GM19328 (cell line): ENCODE measurements around the gene CDH22.

Source experiments
- ATAC-seq: cut with Tn5 transposase; IDR thresholded peaks from one replicate; pipeline ENCODE4 v1.9.1; 2021; ENCODE audit warnings: mild to moderate bottlenecking, moderate library complexity; ENCODE audit not compliant: unreplicated experiment

The CDH22 gene

DNA sequence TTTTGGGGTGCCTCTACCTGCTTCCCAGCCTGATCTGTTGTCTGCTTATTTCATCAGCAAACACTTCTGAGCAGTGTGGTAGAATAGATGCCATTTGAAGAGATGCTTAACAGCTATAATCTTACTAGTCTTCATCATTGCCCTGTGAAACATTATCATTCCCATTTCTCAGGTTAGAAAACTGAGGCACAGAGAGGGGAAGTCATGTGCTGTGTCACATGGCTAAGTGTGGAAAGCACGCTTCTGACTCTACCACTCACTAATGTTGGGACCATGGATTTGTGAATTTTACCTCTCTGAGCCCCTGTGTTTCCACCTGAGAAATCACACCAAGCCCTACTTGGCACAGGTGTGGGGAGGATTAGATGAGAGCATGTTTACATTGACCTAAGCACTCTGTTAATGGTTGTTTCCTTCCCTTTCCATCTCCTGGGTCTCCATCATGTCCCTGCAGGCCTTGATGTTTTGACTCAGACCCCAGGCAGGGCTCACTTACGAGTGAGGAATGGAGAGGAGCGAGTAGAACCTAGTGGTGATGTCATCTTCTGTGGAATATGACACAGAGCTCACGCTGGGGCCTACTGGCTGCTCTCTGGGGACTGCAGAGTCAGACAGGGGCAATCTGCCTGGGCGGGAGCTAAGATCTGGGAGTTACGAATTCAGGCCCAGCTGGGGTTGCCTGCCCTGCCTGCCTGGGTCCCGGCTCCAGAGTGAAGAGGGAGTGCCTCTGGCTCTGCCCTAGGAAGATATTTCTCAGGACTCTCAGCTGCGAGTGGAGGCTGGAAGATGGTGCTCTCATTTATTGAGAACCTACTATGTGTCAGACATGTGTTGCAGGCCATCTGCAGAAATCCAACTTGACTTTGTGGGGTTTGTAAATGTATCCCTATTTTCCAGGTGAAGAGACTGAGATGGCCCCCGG, 64.3 kb downstream of the CDH22 start:
- no peak for ATAC-seq

GRCh38 chr20:46242390-46242789, 65.9 kb downstream of the CDH22 start:
- ATAC-seq = no peak

DNA sequence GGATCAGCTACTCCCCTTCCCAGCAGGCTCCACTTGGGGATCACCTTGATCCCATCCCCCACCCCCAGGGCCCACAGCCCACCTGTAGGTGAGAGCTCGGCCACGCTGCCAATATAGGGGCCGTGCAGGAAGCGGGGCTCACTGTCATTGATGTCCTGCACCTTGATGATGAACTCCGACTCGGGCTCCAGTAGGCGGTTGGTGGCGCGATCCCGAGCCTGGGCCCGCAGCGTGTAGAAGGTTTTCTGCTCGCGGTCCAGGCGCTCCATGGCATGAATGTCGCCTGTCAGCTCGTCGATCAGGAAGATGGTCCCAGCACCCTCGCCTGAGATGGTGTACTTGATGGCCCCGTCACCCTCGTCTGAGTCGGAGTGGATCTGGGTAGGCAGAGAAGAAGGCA, 67.4 kb downstream of the CDH22 start:
- ATAC-seq = no peak

DNA sequence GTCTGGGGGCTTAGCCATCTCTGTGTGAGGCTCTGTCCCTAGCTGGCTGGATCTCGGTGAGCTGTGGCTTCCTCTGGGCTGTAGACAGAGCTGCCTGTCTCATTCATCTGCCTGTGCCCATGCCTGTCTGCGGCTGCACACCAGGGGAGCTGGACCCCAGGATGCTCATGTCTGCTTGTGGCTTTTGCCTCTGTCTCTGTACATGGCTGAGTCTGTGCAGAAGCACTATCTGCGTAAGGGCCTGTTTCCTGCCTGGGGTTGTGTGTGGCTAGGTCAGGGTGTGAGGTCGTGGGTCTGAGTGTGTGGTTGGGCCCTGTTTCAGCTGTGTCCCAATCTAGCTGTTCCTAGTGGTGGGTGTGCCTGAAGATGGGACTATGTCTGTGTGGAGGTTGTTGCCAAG, 68.2 kb downstream of the CDH22 start:
- no peak for ATAC-seq

- no peak for ATAC-seq
Measured at GRCh38 chr20:46237736-46238135, 70.6 kb downstream of the CDH22 start.

DNA sequence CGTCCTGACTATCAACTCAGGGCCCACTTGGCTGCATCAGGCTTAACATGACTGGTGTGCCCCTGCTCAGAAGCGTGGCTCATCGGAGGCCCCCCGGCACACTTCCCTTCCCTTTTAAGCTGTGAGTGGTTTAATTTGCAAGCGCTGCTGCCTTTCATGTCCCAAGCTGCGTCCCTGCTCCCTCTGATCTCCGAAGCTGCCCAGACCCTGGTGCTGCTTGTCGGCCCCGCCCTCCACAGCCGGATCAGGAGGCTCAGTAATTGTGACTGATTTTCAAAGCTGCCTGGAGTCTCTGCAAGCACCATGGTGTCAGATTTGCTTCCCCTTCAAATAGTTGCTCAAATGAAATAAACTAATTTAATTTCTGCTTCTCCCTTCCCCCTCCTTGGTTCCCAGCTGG, 71.1 kb downstream of the CDH22 start:
- ATAC-seq = no peak

- ATAC-seq = no peak
Measured at GRCh38 chr20:46235077-46235476, 73.2 kb downstream of the CDH22 start.

- no peak for ATAC-seq
Measured at GRCh38 chr20:46233701-46234100, 74.6 kb downstream of the CDH22 start.

- no peak for ATAC-seq
Measured at GRCh38 chr20:46232539-46232938, 75.8 kb downstream of the CDH22 start.

GRCh38 chr20:46230801-46231282, 77.5 kb downstream of the CDH22 start:
- ATAC-seq = no peak

GRCh38 chr20:46230106-46230491, 78.2 kb downstream of the CDH22 start:
- ATAC-seq = no peak

- no peak for ATAC-seq
Measured at GRCh38 chr20:46229478-46230105, 78.7 kb downstream of the CDH22 start.

DNA sequence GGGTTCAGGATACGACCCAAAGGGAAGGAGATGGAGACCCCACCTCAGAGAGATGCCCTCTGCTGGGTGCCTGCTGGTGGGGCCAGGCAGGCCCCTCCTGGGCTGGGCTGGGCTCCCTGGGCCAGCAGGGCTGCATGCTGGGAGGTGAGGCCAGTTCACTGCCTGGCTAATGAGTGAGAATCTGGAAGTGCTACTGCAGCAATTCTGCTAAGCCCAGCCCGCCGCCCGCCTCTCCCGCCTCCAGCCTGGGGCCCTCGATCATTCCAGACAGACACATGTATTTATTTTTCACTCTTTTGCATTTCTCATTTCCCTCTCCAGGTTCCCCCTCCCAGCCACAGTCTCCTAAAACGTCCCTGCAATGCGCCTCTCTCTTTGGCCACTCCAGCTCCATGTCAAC, 79.6 kb downstream of the CDH22 start:
- no peak for ATAC-seq

- ATAC-seq = no peak
Measured at GRCh38 chr20:46227272-46227767, 81.0 kb downstream of the CDH22 start.

DNA sequence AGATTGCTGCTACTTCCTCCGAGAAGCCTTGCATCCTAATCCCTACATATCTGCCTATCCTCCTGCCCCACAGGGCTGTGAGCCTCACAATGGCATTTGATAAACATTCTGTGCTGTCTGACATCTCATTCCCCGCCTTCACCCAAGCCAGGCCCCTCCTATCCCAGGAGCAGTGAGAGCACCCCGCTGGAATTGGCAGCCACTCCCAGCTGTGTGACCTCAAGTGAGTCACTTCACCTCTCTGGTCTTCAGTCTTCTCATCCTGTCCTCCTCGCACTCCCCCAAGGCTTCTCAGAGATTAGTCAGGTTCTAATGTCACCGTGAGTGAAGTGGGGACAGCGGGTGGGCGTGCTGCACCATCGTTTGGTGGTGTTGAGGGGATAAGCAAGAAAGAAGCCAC, 81.7 kb downstream of the CDH22 start:
- no peak for ATAC-seq

DNA sequence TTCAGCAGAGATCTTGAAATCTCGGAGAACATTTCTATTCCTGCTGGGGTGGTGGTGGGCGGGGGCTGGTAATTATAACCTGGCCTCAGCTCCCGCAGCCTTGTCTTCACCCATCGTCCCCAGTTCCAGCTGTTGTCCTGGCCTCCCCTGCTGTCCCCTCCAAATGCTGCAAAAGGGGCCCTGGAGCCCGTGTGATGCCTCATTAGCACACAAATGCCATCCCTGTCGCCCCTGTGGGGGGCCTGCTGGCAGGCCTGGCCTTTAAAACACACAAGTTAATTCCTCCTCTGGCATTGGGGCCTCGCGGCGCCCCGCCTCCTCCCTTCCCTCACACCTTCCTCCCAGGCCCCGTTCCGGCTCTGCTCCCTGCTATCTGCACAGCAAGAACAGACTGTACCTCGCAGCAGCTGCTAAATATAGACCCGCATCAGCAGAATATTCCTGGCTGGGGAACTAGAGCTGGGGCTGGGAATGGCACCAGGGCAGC, 85.7 kb downstream of the CDH22 start:
- ATAC-seq = no peak

DNA sequence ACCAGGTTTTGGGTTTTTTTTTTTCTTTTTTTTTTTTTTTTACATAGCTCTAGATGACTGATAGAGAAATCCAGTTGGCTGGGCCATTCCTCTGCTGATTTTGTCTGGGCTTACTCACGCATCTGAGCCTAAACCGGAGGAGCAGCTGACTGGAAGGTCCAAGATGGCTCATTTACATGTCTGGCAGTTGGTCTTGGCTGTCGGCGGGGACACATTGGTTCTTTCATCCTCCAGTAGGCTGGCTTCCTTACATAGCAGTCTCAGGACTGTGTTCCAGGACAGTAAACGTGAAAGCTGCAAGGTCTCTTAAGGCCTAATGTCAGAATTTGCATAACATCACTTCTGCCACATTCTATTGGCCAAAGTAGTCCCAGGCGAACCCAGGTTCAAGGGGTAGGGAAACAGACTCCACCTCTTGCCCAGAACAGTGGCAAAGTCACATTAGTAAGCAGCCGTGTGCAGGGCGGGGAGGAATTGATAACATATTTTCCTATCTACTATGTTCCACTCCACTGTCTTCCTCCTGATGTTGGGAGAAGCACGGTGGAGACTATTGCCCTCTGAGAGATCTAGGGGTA, 87.0 kb downstream of the CDH22 start:
- no peak for ATAC-seq

DNA sequence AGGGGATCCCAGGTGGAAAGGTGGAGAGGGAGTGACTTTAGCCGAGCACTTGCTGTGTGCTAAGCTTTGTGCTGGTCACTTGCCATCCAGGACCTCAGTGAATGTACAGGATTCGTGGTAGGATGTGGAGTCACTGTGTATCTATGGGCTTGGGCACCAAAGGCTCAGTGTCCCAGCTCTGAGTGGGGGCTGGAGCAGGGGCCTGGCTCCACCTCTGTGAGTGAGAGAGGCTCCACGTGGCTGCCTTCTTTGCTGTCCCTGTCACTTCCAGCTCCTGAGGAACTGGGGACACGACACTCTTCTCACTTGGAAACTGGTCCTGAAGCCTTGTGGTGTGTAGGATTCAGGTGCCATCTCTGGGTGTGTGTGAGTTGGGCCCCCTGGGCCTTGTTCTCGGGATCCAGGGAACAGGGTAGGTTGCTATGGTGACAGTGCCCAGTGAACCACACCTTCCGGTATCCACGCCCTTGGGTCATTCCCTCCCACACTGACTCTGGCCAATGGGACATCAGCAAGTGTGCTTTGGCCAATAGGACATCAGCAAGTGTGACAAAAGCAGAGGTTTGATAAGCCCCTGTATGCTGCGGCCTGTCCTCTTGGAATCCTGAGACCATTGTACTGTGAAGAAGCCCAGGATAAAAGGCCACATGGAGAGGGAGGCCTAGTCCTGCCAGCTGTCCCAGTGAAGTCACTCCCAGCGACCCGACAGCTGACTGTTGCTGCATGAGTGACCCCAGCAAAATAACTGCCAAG, 87.7 kb downstream of the CDH22 start:
- ATAC-seq = no peak

- no peak for ATAC-seq
Measured at GRCh38 chr20:46219920-46220319, 88.4 kb downstream of the CDH22 start.

GRCh38 chr20:46219190-46219589, 89.1 kb downstream of the CDH22 start:
- ATAC-seq = no peak

DNA sequence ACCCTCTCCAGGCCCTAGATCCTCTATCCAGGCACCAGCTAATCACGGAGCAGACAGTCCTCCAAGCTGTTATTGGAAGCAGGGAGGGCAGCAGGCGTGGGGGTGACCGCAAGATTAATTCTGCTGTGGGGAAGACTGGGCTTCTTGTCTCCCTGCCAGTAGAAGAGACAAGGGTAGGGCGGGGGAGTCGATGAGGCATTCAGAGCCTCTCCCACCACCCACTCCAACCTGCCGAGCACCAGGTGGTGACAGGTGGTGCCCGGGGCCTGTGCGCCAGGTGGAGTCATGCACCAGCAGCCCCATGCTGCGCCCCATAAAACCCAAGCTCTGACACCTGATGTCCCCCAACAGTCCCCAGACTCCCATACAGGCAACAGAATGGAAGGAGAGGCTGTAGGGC, 89.6 kb downstream of the CDH22 start:
- no peak for ATAC-seq
